ENCODE data around the gene VAPB. TPM values are rescaled to one million over a fixed set of nuclear protein-coding genes. Genes with fewer than 3 reads are reported as not detected.

Gene VAPB
- polyA plus RNA-seq, 4 donors = 50.5 to 64.3 (median 57.9) TPM

- no peak for DNase-seq (ENCODE audit: low read depth in 4 of 4, low spot score in 3 of 4)
These were observed 44.1 kb downstream of the VAPB start for GRCh38 chr20:58433029-58433647.

GRCh38 chr20:58433759-58434158 lies 44.7 kb downstream of the VAPB start:
- no peak for DNase-seq (ENCODE audit: low read depth in 4 of 4, low spot score in 3 of 4)

DNA sequence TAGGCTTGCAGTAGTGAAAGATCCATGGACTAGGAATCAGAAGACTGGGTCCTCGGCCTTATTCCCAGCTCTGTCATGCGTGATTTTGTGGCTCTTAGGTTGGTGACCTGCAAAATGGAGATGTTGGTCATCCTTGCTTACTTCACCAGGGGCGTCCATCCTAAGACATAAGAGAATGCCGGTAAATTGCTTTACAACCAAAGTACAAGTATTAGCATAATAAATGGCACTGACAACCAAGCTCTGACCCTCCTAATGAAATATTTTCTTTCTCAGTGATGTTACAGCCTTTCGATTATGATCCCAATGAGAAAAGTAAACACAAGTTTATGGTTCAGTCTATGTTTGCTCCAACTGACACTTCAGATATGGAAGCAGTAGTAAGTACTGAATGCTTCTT lies 45.3 kb downstream of the VAPB start:
- DNase-seq (ENCODE audit: low read depth in 4 of 4, low spot score in 3 of 4) = no peak

DNA sequence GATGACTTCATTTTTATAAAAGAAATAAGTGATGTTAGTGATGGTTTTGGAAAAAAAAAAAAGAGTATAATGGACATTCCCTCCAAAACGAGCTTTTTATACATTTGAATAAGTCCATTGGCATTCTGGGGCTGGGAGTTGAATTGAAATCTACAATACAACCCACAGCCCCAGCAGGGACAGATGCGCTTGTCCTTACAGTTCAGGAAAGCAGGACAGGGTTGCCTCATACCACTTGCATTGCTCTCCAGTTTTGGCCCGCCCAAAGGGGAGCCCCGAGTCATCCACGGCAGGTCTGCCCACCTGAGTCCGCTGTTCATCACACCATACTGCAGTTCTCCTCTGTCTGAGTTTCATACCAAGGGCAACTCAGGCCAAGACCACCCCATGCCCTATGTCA lies 46.2 kb downstream of the VAPB start:
- no peak for DNase-seq (ENCODE audit: low read depth in 4 of 4, low spot score in 3 of 4)

- DNase-seq (ENCODE audit: low read depth in 4 of 4, low spot score in 3 of 4) = no peak
These were observed 48.0 kb downstream of the VAPB start for GRCh38 chr20:58436868-58437645.

DNA sequence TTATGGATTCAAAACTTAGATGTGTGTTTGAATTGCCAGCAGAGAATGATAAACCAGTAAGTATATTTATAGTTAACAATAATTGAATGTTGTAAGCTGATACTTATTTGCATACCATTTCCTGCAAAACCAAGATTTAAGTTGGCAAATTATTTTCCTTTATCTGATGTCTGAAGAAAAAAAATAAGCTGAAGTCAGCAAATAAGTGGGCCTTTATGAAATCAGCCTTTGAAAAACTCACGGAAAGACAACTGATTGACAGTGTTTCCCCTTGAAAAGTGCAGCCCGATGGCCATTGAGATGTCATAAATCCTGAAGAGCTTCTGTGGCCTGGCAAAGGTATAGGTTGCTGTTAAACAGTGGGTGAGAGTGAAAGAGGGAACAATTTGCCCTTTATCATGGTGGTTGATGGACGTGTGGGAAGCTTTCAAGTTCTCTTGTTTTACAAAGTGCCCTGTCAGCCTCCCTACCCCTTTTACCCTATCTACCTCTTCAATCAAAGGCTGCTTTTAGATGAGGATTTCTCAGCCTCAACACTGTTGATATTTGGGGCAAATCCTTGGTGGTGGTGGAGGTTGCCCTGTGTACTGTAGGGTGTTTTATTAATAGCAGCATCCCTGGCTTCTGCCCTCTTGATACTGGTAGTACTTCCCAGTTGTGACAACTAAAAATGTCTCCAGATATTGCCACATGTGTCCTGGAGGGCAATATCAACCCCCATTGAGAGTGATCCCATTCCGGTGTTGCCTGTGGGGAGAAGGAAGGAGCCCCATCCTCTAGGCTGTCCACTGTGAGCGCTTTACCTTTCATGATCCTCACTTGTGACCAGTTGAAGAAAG lies 50.2 kb downstream of the VAPB start:
- DNase-seq (ENCODE audit: low read depth in 4 of 4, low spot score in 3 of 4) = no peak

GRCh38 chr20:58440021-58440767 lies 51.2 kb downstream of the VAPB start:
- no peak for DNase-seq (ENCODE audit: low read depth in 4 of 4, low spot score in 3 of 4)

- DNase-seq (ENCODE audit: low read depth in 4 of 4, low spot score in 3 of 4) = no peak
These were observed 52.7 kb downstream of the VAPB start for GRCh38 chr20:58441723-58442122.

DNA sequence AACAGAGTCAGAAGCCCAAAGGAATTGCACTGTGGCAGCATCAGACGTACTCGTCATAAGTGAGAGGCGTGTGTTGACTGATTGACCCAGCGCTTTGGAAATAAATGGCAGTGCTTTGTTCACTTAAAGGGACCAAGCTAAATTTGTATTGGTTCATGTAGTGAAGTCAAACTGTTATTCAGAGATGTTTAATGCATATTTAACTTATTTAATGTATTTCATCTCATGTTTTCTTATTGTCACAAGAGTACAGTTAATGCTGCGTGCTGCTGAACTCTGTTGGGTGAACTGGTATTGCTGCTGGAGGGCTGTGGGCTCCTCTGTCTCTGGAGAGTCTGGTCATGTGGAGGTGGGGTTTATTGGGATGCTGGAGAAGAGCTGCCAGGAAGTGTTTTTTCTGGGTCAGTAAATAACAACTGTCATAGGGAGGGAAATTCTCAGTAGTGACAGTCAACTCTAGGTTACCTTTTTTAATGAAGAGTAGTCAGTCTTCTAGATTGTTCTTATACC lies 55.8 kb downstream of the VAPB start:
- no peak for DNase-seq (ENCODE audit: low read depth in 4 of 4, low spot score in 3 of 4)

GRCh38 chr20:58446264-58446959 lies 57.4 kb downstream of the VAPB start:
- DNase-seq (ENCODE audit: low read depth in 4 of 4, low spot score in 3 of 4) = no peak

GRCh38 chr20:58446960-58447265 lies 57.9 kb downstream of the VAPB start:
- no peak for DNase-seq (ENCODE audit: low read depth in 4 of 4, low spot score in 3 of 4)

GRCh38 chr20:58447511-58448391 lies 58.7 kb downstream of the VAPB start:
- DNase-seq (ENCODE audit: low read depth in 4 of 4, low spot score in 3 of 4) = no peak

DNA sequence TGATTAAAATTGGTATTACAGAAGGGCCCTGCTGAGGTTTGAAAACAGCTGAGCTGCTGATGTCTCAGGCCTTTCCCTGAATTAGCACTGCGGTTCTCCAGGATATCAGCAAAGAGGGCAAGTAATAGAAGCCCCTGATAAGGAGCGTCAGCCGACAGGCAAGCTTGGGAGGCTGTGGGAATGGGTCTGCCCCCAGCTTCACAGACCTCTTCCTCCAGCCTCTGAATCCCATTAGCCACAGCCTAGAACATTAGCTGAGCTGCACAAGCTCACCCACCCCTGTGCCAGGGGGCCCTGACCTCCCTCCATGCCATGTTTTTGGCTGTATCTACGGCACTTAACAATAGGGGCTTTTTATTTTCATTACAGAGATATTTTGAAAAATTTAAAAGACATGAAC lies 59.9 kb downstream of the VAPB start:
- no peak for DNase-seq (ENCODE audit: low read depth in 4 of 4, low spot score in 3 of 4)

- DNase-seq (ENCODE audit: low read depth in 4 of 4, low spot score in 3 of 4) = no peak
These were observed 60.7 kb downstream of the VAPB start for GRCh38 chr20:58449681-58450221.

DNA sequence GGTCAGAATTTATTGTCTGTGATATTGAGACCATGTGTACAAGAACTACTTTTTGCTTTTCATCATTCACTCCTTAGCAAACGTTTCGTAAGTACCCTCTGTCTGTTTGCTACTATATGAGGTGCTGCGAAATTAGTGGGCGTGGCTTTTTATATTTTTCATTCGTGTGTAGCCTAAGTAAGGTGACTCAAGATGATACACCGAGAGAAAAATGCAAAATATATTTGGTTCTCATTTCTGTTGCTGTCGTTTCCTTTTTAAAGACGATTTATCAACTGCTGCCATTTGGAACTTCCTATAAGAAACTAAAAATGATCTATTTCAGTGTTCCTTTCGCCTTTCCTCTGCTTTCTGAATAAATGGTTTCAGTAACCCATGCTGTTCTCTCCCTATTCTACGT lies 61.2 kb downstream of the VAPB start:
- DNase-seq (ENCODE audit: low read depth in 4 of 4, low spot score in 3 of 4) = no peak

DNA sequence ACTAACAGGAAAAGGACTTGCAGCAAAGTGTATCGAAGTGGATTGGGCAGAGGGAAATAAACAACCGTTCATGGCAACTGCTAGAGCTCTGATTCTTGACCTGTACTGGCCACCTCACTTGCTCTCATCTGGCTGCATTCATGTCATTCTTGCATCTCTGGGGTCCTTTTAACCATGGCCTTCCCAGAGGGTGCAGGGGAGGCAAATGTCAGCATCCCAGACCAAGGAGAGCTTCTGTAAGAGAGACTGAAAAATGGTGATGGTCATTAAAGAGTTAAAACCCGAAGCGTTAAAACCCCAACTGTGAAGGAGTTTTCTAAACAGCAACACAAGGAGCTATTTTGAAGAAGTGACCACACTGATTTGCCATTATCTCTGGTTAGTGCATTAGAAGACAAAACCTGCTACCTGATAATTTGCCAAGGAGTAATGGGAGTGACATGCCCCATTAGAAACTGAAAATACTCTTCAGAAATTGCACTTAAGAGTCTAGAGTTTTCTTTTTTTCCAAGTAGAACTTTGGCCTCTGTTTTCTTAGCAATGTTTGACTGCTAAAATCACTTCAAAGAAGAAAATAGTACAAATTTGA lies 63.7 kb downstream of the VAPB start:
- no peak for DNase-seq (ENCODE audit: low read depth in 4 of 4, low spot score in 3 of 4)

- no peak for DNase-seq (ENCODE audit: low read depth in 4 of 4, low spot score in 3 of 4)
These were observed 64.4 kb downstream of the VAPB start for GRCh38 chr20:58453391-58453790.

DNA sequence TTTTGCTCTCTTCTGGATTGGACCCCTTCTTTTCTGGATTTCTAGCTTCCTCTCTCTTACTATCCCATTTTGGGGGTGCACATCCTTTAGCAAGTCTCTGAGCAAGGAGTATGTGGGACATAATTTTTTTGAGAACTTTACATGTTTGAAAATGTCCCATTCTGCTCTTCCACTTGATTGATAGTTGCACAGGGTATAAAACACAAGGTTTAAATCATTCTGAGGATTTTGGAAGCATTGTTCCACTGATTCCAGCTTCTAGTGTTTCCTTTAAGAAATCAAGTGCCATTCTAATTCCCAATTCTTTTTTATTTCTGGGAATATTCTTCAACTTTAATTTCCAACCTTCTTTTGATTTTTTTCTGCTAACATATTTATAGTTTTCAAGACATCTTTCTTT lies 65.4 kb downstream of the VAPB start:
- no peak for DNase-seq (ENCODE audit: low read depth in 4 of 4, low spot score in 3 of 4)

All from left renal pelvis (tissue), 4 donors.